GM12878 (cell line): ENCODE data around the gene GRIN2A. TPM values are rescaled to one million over a fixed set of nuclear protein-coding genes. Genes with fewer than 3 reads are reported as not detected.

ENCODE experiments used
- ATAC-seq: fragments of 200-7000 bp; cut with Tn5 transposase; 3 replicates; pipeline ENCODE4 v1.9.1; 2020; ENCODE audit warnings: mild to moderate bottlenecking, moderate library complexity
- BruUV-seq: library from RNA; stranded (reverse); fragments of 400-500 nt; replicated peaks from 2 replicates; lab custom pipeline; 2021; lab: Mats Ljungman, UMichigan
- CTCF ChIA-PET: fragments of 300-600 bp; sonication (Branson Sonifier 250); formaldehyde crosslinking; extraction: SDS; loops from one replicate; lab custom pipeline; 2021; ENCODE audit warnings: inconsistent platforms; lab: Yijun Ruan, JAX
- POLR2A ChIA-PET: fragments of 350-600 bp; formaldehyde crosslinking; extraction: SDS; loops from one replicate; lab custom pipeline; 2021; ENCODE audit warnings: inconsistent platforms; lab: Charles Lee
- RAD21 ChIA-PET: fragments of 300-600 bp; sonication (Branson Sonifier 250); formaldehyde crosslinking; loops from one replicate; lab custom pipeline; 2023; ENCODE audit warnings: antibody characterized with exemption; ENCODE audit not compliant: unreplicated experiment; lab: Charles Lee
- SMC1A ChIA-PET: fragments of 300-600 bp; sonication (Branson Sonifier 250); formaldehyde crosslinking; loops from one replicate; lab custom pipeline; 2023; ENCODE audit not compliant: unreplicated experiment, uncharacterized antibody; lab: Charles Lee
- DNase-seq: peaks from one replicate; pipeline ENCODE4 v3.0.0-alpha.2; 2011; ENCODE audit warnings: low read depth, low spot score
- FAIRE-seq: peaks from 3 replicates; lab custom pipeline; 2011; peaks lifted over from hg19 to GRCh38; lab: Jason Lieb, UNC
- H2AFZ ChIP-seq: 2 replicates; pipeline ENCODE4 v1.6.0; 2011; ENCODE audit warnings: low read depth, low read length, control low read depth; ENCODE audit not compliant: control insufficient read depth
- H3K27ac ChIP-seq: 2 replicates; pipeline ENCODE4 v1.5.1; 2011; ENCODE audit warnings: control low read depth; ENCODE audit not compliant: control insufficient read depth, insufficient read depth
- H3K27me3 ChIP-seq, 2 experiments: replicated peaks in 1 of 2; 2 replicates each; pipeline versions ENCODE4 v1.6.0 to v1.6.1; 2011; ENCODE audit warnings: low read length in 1 of 2; ENCODE audit not compliant: control insufficient read depth in 2 of 2, insufficient read depth in 2 of 2
- H3K36me3 ChIP-seq, 2 experiments: 2 replicates each; pipeline ENCODE4 v1.5.1; 2011; ENCODE audit warnings: low read length in 1 of 2; ENCODE audit not compliant: control insufficient read depth in 2 of 2, insufficient read depth in 2 of 2
- H3K4me1 ChIP-seq: 2 replicates; pipeline ENCODE4 v1.6.1; 2011; ENCODE audit warnings: mild to moderate bottlenecking, low read length, moderate library complexity, mixed read lengths; ENCODE audit not compliant: control insufficient read depth, insufficient read depth
- H3K4me2 ChIP-seq: 2 replicates; pipeline ENCODE4 v1.6.0; 2011; ENCODE audit warnings: control low read depth; ENCODE audit not compliant: control insufficient read depth, insufficient read depth
- H3K4me3 ChIP-seq: fragments of 200-600 bp; sonication (generic); 2 replicates; pipeline ENCODE4 v1.5.1; 2016
- H3K79me2 ChIP-seq: 2 replicates; pipeline ENCODE4 v1.6.0; 2011; ENCODE audit warnings: low read length; ENCODE audit not compliant: control insufficient read depth, insufficient read depth
- H3K9ac ChIP-seq: 2 replicates; pipeline ENCODE4 v1.8.0; 2011; ENCODE audit warnings: low read length, control low read depth, mixed read lengths; ENCODE audit not compliant: control insufficient read depth, insufficient read depth
- H3K9me3 ChIP-seq: replicated peaks from 3 replicates; pipeline ENCODE4 v1.5.1; 2011; ENCODE audit warnings: mild to moderate bottlenecking, low read length; ENCODE audit not compliant: control insufficient read depth, insufficient read depth
- H4K20me1 ChIP-seq: 2 replicates; pipeline ENCODE4 v1.6.0; 2011; ENCODE audit not compliant: control insufficient read depth, insufficient read depth
- BCL11A ChIP-seq: IDR thresholded peaks from 2 replicates; pipeline ENCODE4 v1.6.1; 2011; ENCODE audit warnings: low read depth, low read length
- CBX5 ChIP-seq: sonication (generic); IDR thresholded peaks from 2 replicates; pipeline ENCODE4 v1.6.1; 2016; ENCODE audit warnings: low read depth, moderate library complexity, mild to moderate bottlenecking, inconsistent platforms
- EED ChIP-seq: sonication (generic); IDR thresholded peaks from 2 replicates; pipeline ENCODE4 v1.6.1; 2016; ENCODE audit warnings: antibody characterized with exemption, low read depth
- IKZF2 ChIP-seq, 2 experiments: fragments of 450-650 bp; IDR thresholded peaks; 2 replicates each; pipeline ENCODE4 v1.6.1; 2017; ENCODE audit warnings: mild to moderate bottlenecking in 2 of 2, moderate library complexity in 2 of 2
- IRF4 ChIP-seq: IDR thresholded peaks from 2 replicates; pipeline ENCODE4 v1.6.1; 2011; ENCODE audit warnings: low read depth, low read length
- MTA2 ChIP-seq: fragments of 450-650 bp; IDR thresholded peaks from 2 replicates; pipeline ENCODE4 v1.6.1; 2016; ENCODE audit warnings: low read depth, mild to moderate bottlenecking, moderate library complexity
- NFIC ChIP-seq: IDR thresholded peaks from 2 replicates; pipeline ENCODE4 v1.6.1; 2012; ENCODE audit warnings: low read depth, mild to moderate bottlenecking, inconsistent platforms, low read length, moderate library complexity
- RUNX3 ChIP-seq: IDR thresholded peaks from 2 replicates; pipeline ENCODE4 v1.6.1; 2012; ENCODE audit warnings: low read length, inconsistent platforms
- SMARCA5 ChIP-seq: fragments of 450-650 bp; IDR thresholded peaks from 2 replicates; pipeline ENCODE4 v1.6.1; 2017; ENCODE audit warnings: mild to moderate bottlenecking
- SUZ12 ChIP-seq: fragments of 200-600 bp; sonication (generic); IDR thresholded peaks from one replicate; pipeline ENCODE4 v1.6.1; 2018; ENCODE audit warnings: antibody characterized with exemption, mild to moderate bottlenecking; ENCODE audit not compliant: unreplicated experiment
- TCF3 ChIP-seq: IDR thresholded peaks from 2 replicates; pipeline ENCODE4 v1.6.1; 2012; ENCODE audit warnings: low read depth, mild to moderate bottlenecking, low read length, borderline replicate concordance; ENCODE audit not compliant: insufficient read depth
- WGBS: methylation state at CpG from one replicate; pipeline ENCODE4 v1.1.6; 2016; ENCODE audit warnings: low lambda C conversion rate; ENCODE audit not compliant: insufficient replicate concordance, insufficient coverage; ENCODE audit errors: missing lambda C conversion rate; 5-methylcytosine and 5-hydroxymethylcytosine counted together
- in situ Hi-C: fragments of 300-500 bp; cut with MboI; formaldehyde crosslinking; loops from 9 replicates; pipeline ENCODE4 v1.14.3; 2018; ENCODE audit warnings: mixed read lengths
- intact Hi-C: fragments of 100-400 bp; cut with micrococcal nuclease; formaldehyde crosslinking; loops from one replicate; pipeline ENCODE4 v1.14.2; 2022; ENCODE audit not compliant: unreplicated experiment
- polyA plus RNA-seq, 11 experiments: library from polyadenylated mRNA; depleted of rRNA in 4 of 11; unstranded in 6 of 11; stranded (reverse) in 5 of 11; fragments of >200 nt; fragmentation: Nextera tagmentation in 4 of 11; fragmentation: Illumina TruSeq in 1 of 11; extraction: Ambion mirVana in 4 of 11; extraction: Trizol in 1 of 11; gene quantifications; 1 replicate in 1 of 11; 2 replicates in 10 of 11; pipeline versions ENCODE4 v1.2.1 to v1.2.3, GENCODE V29; 2011 to 2016; ENCODE audit warnings: inconsistent platforms in 2 of 11, missing spikeins in 2 of 11, low read depth in 1 of 11
- total RNA-seq, 4 experiments: library from RNA; depleted of rRNA in 3 of 4; stranded (reverse); fragments of >200 nt in 3 of 4; fragmentation: Illumina TruSeq in 1 of 4; extraction: Trizol in 1 of 4; gene quantifications; 2 replicates each; pipeline versions ENCODE4 v1.2.1 to v1.2.3, GENCODE V29; 2013 to 2021
- TF ChIP-seq, protein P1 (sequence below): fragments of 450-650 bp; IDR thresholded peaks from 2 replicates; pipeline ENCODE4 v1.6.1; 2014; ENCODE audit warnings: mild to moderate bottlenecking
- TF ChIP-seq, protein P2 (sequence below): fragments of 450-650 bp; IDR thresholded peaks from 2 replicates; pipeline ENCODE4 v1.6.1; 2018; ENCODE audit warnings: mild to moderate bottlenecking, low read depth, moderate library complexity; ENCODE audit not compliant: partially characterized antibody

Gene GRIN2A
- total and polyA plus RNA-seq, 10 of the 15 experiments (the other 5 are each of a cell fraction or from before 2014, with no cell fraction given) = 2.4 to 13.3 (median 7.3) TPM

DNA sequence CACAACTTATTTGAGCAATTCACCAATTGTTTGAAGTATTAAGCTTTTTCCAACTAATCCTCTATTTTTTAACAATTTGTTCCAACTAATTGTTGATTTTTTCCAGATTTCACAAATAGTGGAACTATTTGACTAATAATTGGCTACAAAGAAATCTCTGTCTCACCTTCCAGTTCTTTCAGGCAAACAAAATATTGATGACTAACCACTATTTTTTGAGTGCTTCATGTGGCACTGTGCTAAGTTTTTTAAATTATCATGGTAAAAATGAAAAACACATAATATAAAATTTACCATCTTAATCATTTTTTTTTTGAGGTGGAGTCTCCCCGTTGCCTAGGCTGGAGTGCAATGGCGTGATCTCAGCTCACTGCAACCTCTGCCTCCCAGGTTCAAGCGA lies 24.6 kb upstream of the GRIN2A start:
- no TSS peak for BruUV-seq
- Histone ChIP-seq H3K79me2 (no peaks in the 10 kb centered on the region), H3K9ac (no peak overlapping the region), H3K9me3 (peaks cover 2% of the 10 kb centered on the region; the same call in 1 of the 3 replicates), H3K36me3 (no peaks in the 10 kb centered on the region), H3K4me1 (peaks cover 8% of the 10 kb centered on the region), H4K20me1 (no peaks in the 10 kb centered on the region), H3K4me2 (no peak overlapping the region), H2AFZ (no peak overlapping the region), H3K27ac (no peak overlapping the region), H3K4me3 (no peak overlapping the region), H3K27me3 (no peaks in the 10 kb centered on the region)
- no peak for DNase-seq
- TF ChIP-seq CBX5 (no peak), SUZ12 (no peak), SMARCA5 (no peak)
- no peak for ATAC-seq
- ChIA-PET SMC1A (interaction anchor here (1.3 kb wide), 1 partner anchor 14 kb away, joined by 3 read pairs; no protein-coding TSS in a partner anchor), RAD21 (no interaction called here), CTCF (no interaction called here), POLR2A (no interaction called here)
- in situ Hi-C loops (no loop called here), intact Hi-C loops (loop anchor here (5.0 kb wide), 1 partner anchor 180 kb away; the partner anchor contains the start of gene ATF7IP2)
- WGBS = 26% methylated on average over 3 of the region's 3 CpGs
- no peak for FAIRE-seq

DNA sequence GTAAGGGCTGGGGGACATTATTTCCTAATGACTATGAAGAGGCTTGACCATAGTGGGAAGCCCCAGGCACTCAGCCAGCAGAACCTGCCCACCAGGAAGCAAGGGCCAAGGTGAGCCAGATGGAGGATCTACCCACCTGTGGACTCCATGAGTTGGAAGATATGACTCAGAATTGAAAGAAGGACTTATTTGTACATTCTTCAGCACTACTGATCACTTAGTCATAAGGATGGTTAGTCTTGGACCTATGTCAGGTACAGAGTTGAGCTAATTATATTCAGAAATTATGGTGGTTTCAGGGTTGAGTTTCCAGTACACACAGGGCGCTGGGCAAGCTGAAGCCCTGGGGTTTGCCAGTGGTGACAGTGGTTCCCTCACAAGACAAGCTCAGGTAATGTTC lies 24.0 kb upstream of the GRIN2A start:
- ATAC-seq (peak; percentile 94), DNase-seq (peak; percentile 27), FAIRE-seq (no peak)
- Histone ChIP-seq H3K36me3 (no peaks in the 10 kb centered on the region), H3K27me3 (no peaks in the 10 kb centered on the region), H3K9ac (no peak overlapping the region), H3K9me3 (peaks cover 2% of the 10 kb centered on the region; the same call in 1 of the 3 replicates), H3K27ac (no peak overlapping the region), H3K4me1 (peaks cover 8% of the 10 kb centered on the region), H3K79me2 (no peaks in the 10 kb centered on the region), H3K4me3 (no peak overlapping the region), H2AFZ (no peak overlapping the region), H4K20me1 (no peaks in the 10 kb centered on the region), H3K4me2 (no peak overlapping the region; the same call in 1 of the 2 replicates)
- WGBS = 0% methylated on average over 1 of the region's 1 CpG
- ChIA-PET SMC1A (interaction anchor here (1.3 kb wide), 1 partner anchor 15 kb away, joined by 3 read pairs; no protein-coding TSS in a partner anchor), RAD21 (no interaction called here), POLR2A (no interaction called here), CTCF (no interaction called here)
- BruUV-seq = no TSS peak
- in situ Hi-C loops (no loop called here), intact Hi-C loops (loop anchor here (5.0 kb wide), 1 partner anchor 181 kb away; the partner anchor contains the start of gene ATF7IP2)
- TF ChIP-seq, protein P1, sequence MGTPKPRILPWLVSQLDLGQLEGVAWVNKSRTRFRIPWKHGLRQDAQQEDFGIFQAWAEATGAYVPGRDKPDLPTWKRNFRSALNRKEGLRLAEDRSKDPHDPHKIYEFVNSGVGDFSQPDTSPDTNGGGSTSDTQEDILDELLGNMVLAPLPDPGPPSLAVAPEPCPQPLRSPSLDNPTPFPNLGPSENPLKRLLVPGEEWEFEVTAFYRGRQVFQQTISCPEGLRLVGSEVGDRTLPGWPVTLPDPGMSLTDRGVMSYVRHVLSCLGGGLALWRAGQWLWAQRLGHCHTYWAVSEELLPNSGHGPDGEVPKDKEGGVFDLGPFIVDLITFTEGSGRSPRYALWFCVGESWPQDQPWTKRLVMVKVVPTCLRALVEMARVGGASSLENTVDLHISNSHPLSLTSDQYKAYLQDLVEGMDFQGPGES = no peak
- peak; percentile 52; the same call in 1 of the 2 replicates for TF ChIP-seq NFIC
- peak; percentile 45; the same call in 1 of the 2 replicates for TF ChIP-seq BCL11A
- peak; percentile 51; the same call in 1 of the 2 replicates for TF ChIP-seq TCF3
- TF ChIP-seq MTA2 = peak; percentile 48
- TF ChIP-seq, protein P2, sequence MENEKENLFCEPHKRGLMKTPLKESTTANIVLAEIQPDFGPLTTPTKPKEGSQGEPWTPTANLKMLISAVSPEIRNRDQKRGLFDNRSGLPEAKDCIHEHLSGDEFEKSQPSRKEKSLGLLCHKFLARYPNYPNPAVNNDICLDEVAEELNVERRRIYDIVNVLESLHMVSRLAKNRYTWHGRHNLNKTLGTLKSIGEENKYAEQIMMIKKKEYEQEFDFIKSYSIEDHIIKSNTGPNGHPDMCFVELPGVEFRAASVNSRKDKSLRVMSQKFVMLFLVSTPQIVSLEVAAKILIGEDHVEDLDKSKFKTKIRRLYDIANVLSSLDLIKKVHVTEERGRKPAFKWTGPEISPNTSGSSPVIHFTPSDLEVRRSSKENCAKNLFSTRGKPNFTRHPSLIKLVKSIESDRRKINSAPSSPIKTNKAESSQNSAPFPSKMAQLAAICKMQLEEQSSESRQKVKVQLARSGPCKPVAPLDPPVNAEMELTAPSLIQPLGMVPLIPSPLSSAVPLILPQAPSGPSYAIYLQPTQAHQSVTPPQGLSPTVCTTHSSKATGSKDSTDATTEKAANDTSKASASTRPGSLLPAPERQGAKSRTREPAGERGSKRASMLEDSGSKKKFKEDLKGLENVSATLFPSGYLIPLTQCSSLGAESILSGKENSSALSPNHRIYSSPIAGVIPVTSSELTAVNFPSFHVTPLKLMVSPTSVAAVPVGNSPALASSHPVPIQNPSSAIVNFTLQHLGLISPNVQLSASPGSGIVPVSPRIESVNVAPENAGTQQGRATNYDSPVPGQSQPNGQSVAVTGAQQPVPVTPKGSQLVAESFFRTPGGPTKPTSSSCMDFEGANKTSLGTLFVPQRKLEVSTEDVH = no peak
- TF ChIP-seq RUNX3 = peak; percentile 57; the same call in 1 of the 2 replicates
- TF ChIP-seq SUZ12 = no peak
- 0 out of 2 replicates have a peak, but pooled peaks have one; percentile 10 for TF ChIP-seq IRF4
- peak; percentile 66 for TF ChIP-seq EED
- peak in 1 of 2 experiments; percentile 23; a peak in 2 of 4 replicates for TF ChIP-seq IKZF2 (IDR thresholded peaks at IDR 0.05)
